Measurements from ENCODE around the gene RSBN1. TPM values are rescaled to one million over a fixed set of nuclear protein-coding genes. Genes with fewer than 3 reads are reported as not detected.

The RSBN1 gene
- total and polyA plus RNA-seq, 5 experiments from 2014 or later = 34.8 to 56.3 (median 39.1) TPM

DNA sequence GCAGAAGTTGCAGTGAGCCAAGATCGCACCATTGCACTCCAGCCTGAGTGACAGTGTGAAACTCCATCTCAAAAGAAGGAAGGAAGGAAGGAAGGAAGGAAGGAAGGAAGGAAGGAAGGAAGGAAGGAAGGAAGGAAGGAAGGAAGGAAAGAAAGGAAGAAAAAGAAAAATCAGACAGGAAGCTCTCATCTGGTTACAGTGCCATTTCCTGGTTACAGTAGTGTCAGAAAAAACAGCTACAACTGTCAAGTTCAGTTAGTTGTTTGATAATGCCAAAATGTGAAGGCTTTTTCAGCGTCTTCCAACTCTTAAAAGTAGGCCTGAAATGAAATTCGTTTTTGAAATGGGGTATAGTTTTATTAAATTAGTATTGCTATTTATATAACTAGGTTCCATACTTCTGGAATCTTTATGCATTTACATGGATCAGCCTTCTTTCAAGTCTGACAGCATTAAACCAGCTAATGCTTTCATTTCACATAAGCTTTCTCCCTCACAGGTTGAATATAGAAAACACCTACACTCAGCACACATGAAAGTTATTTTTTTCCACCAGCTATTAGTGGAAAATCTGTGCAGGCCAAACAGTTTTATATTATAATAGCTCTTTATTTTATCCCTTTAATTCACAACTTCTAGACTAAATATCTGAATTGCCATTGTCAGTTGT, 38.0 kb upstream of the RSBN1 start:
- Mint-ChIP-seq H3K9me3 (peaks cover 0 to 2% (median 0%) of the 10 kb centered on the region in 9 donors), H3K4me3 (peak overlapping the region in 5 of 10 donors; percentile 30 to 78 (median 39))
- peak in 2 of 10 donors; percentile 18 to 43 for DNase-seq

DNA sequence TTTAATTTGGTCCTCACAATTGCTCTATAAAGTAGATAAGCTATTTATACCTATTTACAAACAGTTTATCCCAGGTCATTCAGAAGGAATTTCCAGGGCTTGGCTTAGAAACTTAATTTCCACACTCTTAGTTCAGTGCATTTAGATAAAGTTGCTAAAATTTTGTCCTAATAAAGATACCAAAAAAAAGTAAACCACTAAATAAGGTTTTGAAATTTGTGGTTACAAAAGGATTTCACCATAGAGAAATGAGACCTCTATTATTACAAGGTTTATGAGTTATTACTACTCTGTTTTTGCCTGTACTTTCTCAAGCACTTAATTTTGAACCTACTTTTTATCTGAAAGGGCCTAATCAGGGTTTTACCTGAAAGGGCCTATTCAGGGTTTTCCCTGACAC, 36.8 kb upstream of the RSBN1 start:
- peak overlapping the region in 2 of 10 donors; percentile 15 to 25 for H3K27ac Mint-ChIP-seq
- no peak overlapping the region for H3K4me3 Mint-ChIP-seq
- DNase-seq = no peak
- POLR2A ChIA-PET = interaction anchor here (1.4 kb wide), 1 partner anchor 21 kb away, joined by 3 read pairs; no protein-coding TSS in a partner anchor
- ATAC-seq = no peak
- H3K4me1 Mint-ChIP-seq = peaks cover 5 to 15% (median 12%) of the 10 kb centered on the region in 4 donors
- peaks cover 0 to 2% (median 0%) of the 10 kb centered on the region in 9 donors for H3K9me3 Mint-ChIP-seq
- peaks cover 19 to 46% (median 21%) of the 10 kb centered on the region in 3 donors for H3K36me3 Mint-ChIP-seq
- no peaks in the 10 kb centered on the region for H3K27me3 Mint-ChIP-seq

More for the DNA sequence above, 38.0 kb upstream of the RSBN1 start:
- Mint-ChIP-seq H3K27me3 (no peaks in the 10 kb centered on the region), H3K27ac (peak overlapping the region; percentile 73 to 93 (median 82)), H3K4me1 (peaks cover 5 to 15% (median 13%) of the 10 kb centered on the region in 4 donors), H3K36me3 (peaks cover 21 to 51% (median 25%) of the 10 kb centered on the region in 3 donors)
- ATAC-seq = peak; percentile 61 to 74
- POLR2A ChIA-PET = interaction anchor here (0.6 to 1.4 kb wide), 8 partner anchors 10 to 89 kb away, joined by 3 to 6 read pairs (median 3); partner anchors contain the start of genes AP4B1 and BCL2L15

DNA sequence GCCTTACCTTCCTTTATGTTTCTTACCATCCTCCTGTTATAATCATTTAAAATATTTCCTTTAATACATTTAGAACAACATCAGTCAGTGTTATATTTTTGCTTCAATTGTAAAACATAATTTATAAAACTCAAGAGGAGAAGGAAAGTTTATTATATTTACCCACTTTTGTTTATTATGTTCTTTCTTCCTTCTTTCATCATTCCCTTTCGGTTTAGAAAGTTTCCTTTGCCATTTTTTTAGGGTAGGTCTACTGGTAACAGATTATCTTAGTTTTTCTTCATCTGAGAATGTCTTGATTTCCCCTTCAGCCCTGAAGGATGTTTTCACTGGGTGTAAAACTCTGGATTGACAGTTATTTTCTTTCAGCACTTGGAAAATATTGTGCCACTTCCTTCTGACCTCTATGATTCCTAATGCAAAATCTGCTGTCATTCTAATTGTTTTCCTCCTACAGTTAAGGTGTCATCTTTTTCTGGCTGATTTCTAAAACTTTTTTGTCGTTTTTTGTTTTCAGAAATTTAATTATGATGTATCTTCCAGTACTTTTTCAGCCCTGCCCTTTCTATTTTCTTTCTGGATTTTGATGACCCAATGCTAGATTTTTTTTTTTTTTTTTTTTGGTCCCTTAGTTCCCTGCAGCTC, 34.2 kb upstream of the RSBN1 start:
- peaks cover 0 to 2% (median 0%) of the 10 kb centered on the region in 9 donors for H3K9me3 Mint-ChIP-seq
- POLR2A ChIA-PET = no interaction called here
- H3K27ac Mint-ChIP-seq = peak overlapping the region in 3 of 10 donors; percentile 18 to 80 (median 25)

DNA sequence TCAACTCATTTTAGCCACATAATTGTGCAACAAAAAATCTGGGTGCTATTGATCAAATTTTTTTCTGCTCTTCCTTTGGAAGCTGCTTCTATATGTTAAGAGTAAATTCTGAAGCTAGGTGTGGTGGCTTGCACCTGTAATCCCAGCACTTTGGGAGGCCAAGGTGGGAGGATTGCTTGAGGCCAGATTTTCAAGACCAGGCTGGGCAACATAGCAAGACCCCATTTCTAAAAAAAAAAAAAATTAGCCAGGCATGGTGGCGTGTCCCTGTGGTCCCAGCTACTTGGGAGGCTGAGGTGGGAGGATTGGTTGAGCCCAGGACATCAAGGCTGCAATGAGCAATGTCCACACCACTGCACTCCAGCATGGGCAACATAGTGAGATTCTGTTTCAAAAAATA, 24.3 kb upstream of the RSBN1 start:
- Mint-ChIP-seq H3K9me3 (no peaks in the 10 kb centered on the region), H3K27me3 (no peaks in the 10 kb centered on the region), H3K4me3 (no peak overlapping the region), H3K27ac (peak overlapping the region in 2 of 10 donors; percentile 51 to 64), H3K4me1 (peaks cover 0 to 6% (median 0%) of the 10 kb centered on the region in 4 donors), H3K36me3 (peaks cover 9 to 63% (median 19%) of the 10 kb centered on the region in 3 donors)
- no peak for DNase-seq
- POLR2A ChIA-PET = interaction anchor here (1.8 kb wide), 1 partner anchor 69 kb away, joined by 13 read pairs; the partner anchor contains the start of genes AP4B1 and DCLRE1B
- no peak for ATAC-seq

More for the DNA sequence above, 34.2 kb upstream of the RSBN1 start:
- peaks cover 5 to 15% (median 12%) of the 10 kb centered on the region in 4 donors for H3K4me1 Mint-ChIP-seq
- H3K36me3 Mint-ChIP-seq = peaks cover 17 to 56% (median 21%) of the 10 kb centered on the region in 3 donors
- no peaks in the 10 kb centered on the region for H3K27me3 Mint-ChIP-seq
- no peak overlapping the region for H3K4me3 Mint-ChIP-seq
- no peak for DNase-seq
- ATAC-seq = no peak

DNA sequence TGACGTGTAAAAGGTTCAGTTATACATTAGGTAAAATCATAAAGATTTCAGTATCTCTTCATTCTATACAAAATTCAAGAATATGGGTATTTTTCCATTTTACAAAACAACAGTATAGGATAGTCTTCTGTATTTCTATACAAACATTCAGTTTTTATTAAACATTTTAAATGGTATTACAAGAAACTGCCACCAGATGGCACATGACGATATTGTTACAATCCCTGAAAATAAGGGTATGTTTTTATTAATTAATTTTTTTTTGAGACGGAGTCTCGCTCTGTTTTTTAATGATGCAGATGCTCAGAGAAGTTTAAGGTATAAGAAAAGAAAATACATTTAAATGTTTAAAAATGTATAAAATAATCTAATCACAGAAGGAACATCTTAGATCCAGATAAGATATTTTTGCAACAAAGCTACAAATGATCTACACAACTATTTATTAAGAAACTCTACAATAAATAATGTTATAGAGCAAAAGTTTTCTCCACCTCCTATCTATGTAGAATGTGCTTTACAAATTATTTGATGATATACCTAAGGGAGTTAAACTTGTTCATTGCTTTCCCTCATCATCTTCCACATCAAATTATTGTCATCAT, 23.5 kb upstream of the RSBN1 start:
- peaks cover 5 to 62% (median 18%) of the 10 kb centered on the region in 3 donors for H3K36me3 Mint-ChIP-seq

DNA sequence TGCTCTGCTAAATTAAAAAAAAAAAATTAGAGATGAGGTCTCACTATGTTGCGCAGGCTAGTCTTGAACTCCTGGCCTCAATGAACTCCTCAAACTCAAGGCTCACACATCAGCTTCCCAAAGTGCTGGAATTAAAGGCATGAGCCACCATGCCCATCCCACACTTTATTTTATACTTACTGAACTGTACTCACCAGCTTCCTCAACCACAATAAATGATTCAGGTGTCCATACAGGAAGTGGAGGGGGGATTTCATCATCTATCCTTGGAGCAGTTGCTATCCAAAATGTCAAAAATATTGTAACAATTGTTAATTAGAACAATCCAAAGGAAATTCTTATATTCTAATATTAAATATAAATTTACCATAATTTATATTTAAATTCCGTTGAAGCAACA, 22.4 kb upstream of the RSBN1 start:
- peak overlapping the region in 1 of 10 donors; percentile 33 for H3K27ac Mint-ChIP-seq
- no peak for ATAC-seq
- H3K4me1 Mint-ChIP-seq = peaks cover 0 to 6% (median 1%) of the 10 kb centered on the region in 4 donors
- DNase-seq = no peak
- H3K27me3 Mint-ChIP-seq = no peaks in the 10 kb centered on the region
- peaks cover 0 to 58% (median 15%) of the 10 kb centered on the region in 3 donors for H3K36me3 Mint-ChIP-seq
- no peak overlapping the region for H3K4me3 Mint-ChIP-seq
- POLR2A ChIA-PET = interaction anchor here (1.8 kb wide), 1 partner anchor 70 kb away, joined by 13 read pairs; the partner anchor contains the start of genes AP4B1 and DCLRE1B
- no peaks in the 10 kb centered on the region for H3K9me3 Mint-ChIP-seq

More for the DNA sequence above, 23.5 kb upstream of the RSBN1 start:
- Mint-ChIP-seq H3K27me3 (no peaks in the 10 kb centered on the region), H3K4me3 (no peak overlapping the region), H3K9me3 (no peaks in the 10 kb centered on the region), H3K4me1 (peaks cover 0 to 6% (median 1%) of the 10 kb centered on the region in 4 donors), H3K27ac (peak overlapping the region in 3 of 10 donors; percentile 48 to 64 (median 51))
- peak in 5 of 10 donors; percentile 21 to 70 (median 61) for DNase-seq
- no peak for ATAC-seq
- POLR2A ChIA-PET = interaction anchor here (0.6 to 1.8 kb wide), 2 partner anchors 55 to 69 kb away, joined by 3 to 13 read pairs; partner anchors contain the start of genes AP4B1 and DCLRE1B

DNA sequence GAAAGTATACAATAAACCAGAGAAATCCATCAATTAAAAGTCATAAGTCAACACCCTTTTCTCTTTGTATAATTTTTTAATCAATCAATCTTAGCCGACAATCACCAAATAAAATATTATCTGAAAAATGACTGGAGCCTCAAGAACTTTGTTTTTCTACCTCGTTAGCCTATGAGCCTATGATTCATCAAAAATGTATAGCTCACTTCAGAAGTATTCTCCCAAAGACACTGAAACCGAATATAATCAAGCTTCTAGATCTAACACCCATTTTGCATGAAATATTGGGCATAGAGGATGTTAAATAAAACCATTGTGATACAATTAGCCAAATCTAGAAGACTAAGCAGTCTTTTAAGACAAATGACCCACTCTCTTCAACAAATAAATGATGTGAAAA, 17.8 kb upstream of the RSBN1 start:
- Mint-ChIP-seq H3K4me1 (peaks cover 0 to 2% (median 0%) of the 10 kb centered on the region in 4 donors), H3K36me3 (peaks cover 0 to 60% (median 15%) of the 10 kb centered on the region in 3 donors), H3K27me3 (no peaks in the 10 kb centered on the region), H3K4me3 (no peak overlapping the region), H3K27ac (no peak overlapping the region), H3K9me3 (no peaks in the 10 kb centered on the region)
- POLR2A ChIA-PET = no interaction called here
- ATAC-seq = no peak
- no peak for DNase-seq

DNA sequence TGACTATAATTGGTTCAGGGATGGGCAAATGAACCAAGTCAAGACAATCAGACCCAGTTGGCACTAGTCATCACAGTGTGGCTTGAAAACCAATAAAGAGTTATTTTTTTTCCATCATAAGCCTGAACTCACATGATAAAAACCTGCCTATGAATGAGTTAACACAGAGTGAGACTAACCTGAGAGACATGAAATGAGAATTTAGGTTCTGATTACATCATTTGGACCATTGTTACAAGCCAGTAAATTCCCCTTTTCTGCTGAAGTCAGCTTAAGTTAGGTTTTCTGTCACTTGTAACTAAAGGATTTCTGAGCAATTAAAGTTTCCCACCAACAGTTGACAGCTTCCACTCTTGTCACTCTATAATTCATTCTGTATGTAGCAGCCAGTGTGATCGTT, 9.6 kb upstream of the RSBN1 start:
- H3K27me3 Mint-ChIP-seq = no peaks in the 10 kb centered on the region
- peaks cover 5 to 65% (median 9%) of the 10 kb centered on the region in 3 donors for H3K36me3 Mint-ChIP-seq
- DNase-seq = no peak
- H3K9me3 Mint-ChIP-seq = no peaks in the 10 kb centered on the region
- no peaks in the 10 kb centered on the region for H3K4me1 Mint-ChIP-seq
- no peak overlapping the region for H3K27ac Mint-ChIP-seq
- POLR2A ChIA-PET = no interaction called here
- ATAC-seq = no peak
- H3K4me3 Mint-ChIP-seq = no peak overlapping the region

DNA sequence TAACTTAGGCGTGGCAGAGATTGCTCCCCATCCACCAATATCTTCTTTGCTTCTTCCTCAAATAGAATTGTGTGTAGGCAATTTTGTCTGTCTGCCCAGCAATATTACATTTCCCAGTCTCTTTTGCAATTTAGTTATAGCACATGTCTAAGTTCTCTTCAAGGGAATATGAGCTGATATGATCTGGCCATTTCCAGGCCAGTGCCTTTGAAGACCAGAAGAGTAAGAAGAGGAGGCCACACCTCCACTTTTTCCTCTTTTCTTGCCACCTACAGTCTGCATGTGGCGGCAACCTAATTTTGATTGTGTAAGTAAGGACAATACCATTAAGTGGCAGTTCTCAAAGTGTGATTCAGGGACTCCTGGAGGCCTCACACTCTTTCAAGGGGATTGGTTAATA, 6.3 kb upstream of the RSBN1 start:
- Mint-ChIP-seq H3K36me3 (peaks cover 5 to 58% (median 6%) of the 10 kb centered on the region in 3 donors), H3K27me3 (no peaks in the 10 kb centered on the region), H3K4me3 (no peak overlapping the region), H3K4me1 (no peaks in the 10 kb centered on the region), H3K9me3 (no peaks in the 10 kb centered on the region), H3K27ac (no peak overlapping the region)
- DNase-seq (no peak), ATAC-seq (no peak)
- POLR2A ChIA-PET = no interaction called here

DNA sequence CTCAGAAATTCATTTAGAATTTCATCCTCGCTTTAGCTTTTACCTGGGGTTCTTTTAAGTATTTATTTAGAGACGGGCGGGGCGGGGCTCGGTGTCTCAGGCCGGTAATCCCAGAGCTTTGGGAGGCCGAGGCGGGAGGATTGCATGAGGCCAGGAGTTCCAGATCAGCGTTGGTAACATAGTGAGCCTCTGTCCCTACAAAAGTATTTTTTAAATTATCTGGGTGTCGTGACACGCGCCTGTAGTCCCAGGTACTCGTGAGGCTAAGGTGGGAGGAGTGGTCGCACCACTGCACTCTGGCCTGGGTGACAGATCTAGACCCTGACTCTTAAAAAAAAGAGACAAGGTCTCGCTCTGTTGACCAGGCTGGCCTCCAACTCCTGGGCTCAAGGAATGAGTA, 942 bp upstream of the RSBN1 start:
- DNase-seq = no peak
- H3K4me1 Mint-ChIP-seq = peaks cover 10 to 38% (median 24%) of the 10 kb centered on the region in 4 donors
- POLR2A ChIA-PET = interaction anchor here (1.1 to 2.8 kb wide), 2 partner anchors 32 to 740 kb away, joined by 8 to 24 read pairs; partner anchors contain the start of gene LRIG2

DNA sequence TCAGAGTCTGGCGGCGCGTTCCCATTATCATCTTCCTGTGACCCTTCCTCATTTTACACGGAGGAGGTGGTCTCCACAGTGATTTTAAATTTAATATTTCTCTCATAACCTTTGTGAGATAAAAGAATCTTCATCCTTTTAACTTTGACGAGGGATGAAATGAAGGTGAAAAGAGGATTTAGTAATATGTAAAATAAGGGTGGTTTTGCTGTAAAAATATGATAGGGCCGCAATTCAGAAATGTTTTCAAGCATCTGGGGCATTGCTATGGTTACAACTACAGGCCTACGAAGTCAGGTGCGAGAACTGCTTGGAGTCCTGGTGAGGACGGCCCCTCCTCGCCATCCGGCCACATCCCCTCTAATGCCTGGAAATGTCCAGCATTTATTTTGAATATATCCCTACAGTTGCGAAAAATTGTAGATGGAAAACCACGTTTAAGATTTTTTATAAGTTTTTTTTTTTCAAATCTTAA, 422 bp upstream of the RSBN1 start:
- Mint-ChIP-seq H3K36me3 (peaks cover 0 to 22% (median 6%) of the 10 kb centered on the region in 3 donors), H3K27me3 (no peaks in the 10 kb centered on the region), H3K4me3 (peak overlapping the region; percentile 92 to 99 (median 98)), H3K4me1 (peaks cover 10 to 43% (median 27%) of the 10 kb centered on the region in 4 donors), H3K9me3 (no peaks in the 10 kb centered on the region), H3K27ac (peak overlapping the region; percentile 97 to 100 (median 98))
- POLR2A ChIA-PET = interaction anchor here (0.7 to 2.9 kb wide), 14 partner anchors 11 to 1097 kb away, joined by 3 to 44 read pairs (median 8); partner anchors contain the start of genes AP4B1, HIPK1, LRIG2 and PHTF1
- DNase-seq (peak in 5 of 10 donors; percentile 7 to 66 (median 26)), ATAC-seq (peak in 1 of 2 donors; percentile 11)

More for the DNA sequence above, 942 bp upstream of the RSBN1 start:
- peaks cover 0 to 21% (median 5%) of the 10 kb centered on the region in 3 donors for H3K36me3 Mint-ChIP-seq
- H3K27me3 Mint-ChIP-seq = no peaks in the 10 kb centered on the region
- peak overlapping the region; percentile 80 to 100 (median 98) for H3K27ac Mint-ChIP-seq
- H3K9me3 Mint-ChIP-seq = no peaks in the 10 kb centered on the region
- no peak for ATAC-seq
- H3K4me3 Mint-ChIP-seq = peak overlapping the region; percentile 47 to 99 (median 96)
